Measurements from ENCODE around the gene OGFOD3. TPM values are rescaled to one million over a fixed set of nuclear protein-coding genes. Genes with fewer than 3 reads are reported as not detected.

OGFOD3 gene
- total RNA-seq, 2 experiments from 2014 or later: 22.0 to 25.0 TPM

DNA sequence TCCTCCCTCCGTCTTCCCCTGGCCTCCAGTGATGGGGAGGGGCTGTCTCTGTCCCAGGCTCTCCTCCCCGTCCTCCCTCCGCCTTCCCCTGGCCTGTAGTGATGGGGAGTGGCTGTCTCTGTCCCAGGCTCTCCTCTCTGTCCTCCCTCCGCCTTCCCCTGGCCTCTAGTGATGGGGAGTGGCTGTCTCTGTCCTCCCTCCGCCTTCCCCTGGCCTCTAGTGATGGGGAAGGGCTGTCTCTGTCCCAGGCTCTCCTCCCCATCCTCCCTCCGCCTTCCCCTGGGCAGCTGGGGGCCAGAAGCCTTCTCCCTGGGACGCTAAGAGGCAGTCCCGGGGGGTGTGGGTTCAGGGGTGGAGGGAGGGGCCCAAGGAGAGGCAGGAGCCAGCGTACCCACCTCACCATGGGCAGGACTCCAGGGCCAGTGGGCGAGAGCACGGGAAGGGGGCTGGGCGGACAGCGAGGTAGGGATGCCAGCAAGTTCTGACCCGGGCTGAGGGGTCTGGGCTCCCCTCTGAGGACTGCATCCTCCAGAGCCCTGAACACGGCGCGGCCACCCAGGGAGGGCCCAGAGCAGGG lies 32.0 kb downstream of the OGFOD3 start:
- intact Hi-C loops (cut with micrococcal nuclease): no loop called here
- Mint-ChIP-seq H3K4me3 (no peak overlapping the region), H3K27me3 (peaks cover 6% of the 10 kb centered on the region), H3K4me1 (ENCODE audit: low read depth) (peaks cover under 1% of the 10 kb centered on the region), H3K36me3 (ENCODE audit: low read depth) (no peaks in the 10 kb centered on the region), H3K27ac (no peak overlapping the region), H3K9me3 (no peaks in the 10 kb centered on the region)
- ATAC-seq (no peak), DNase-seq (no peak)
- TF ChIP-seq, protein P1, sequence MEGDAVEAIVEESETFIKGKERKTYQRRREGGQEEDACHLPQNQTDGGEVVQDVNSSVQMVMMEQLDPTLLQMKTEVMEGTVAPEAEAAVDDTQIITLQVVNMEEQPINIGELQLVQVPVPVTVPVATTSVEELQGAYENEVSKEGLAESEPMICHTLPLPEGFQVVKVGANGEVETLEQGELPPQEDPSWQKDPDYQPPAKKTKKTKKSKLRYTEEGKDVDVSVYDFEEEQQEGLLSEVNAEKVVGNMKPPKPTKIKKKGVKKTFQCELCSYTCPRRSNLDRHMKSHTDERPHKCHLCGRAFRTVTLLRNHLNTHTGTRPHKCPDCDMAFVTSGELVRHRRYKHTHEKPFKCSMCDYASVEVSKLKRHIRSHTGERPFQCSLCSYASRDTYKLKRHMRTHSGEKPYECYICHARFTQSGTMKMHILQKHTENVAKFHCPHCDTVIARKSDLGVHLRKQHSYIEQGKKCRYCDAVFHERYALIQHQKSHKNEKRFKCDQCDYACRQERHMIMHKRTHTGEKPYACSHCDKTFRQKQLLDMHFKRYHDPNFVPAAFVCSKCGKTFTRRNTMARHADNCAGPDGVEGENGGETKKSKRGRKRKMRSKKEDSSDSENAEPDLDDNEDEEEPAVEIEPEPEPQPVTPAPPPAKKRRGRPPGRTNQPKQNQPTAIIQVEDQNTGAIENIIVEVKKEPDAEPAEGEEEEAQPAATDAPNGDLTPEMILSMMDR (IDR thresholded peaks at IDR 0.05): no peak
- POLR2A ChIA-PET: no interaction called here
- CTCF ChIA-PET: no interaction called here

DNA sequence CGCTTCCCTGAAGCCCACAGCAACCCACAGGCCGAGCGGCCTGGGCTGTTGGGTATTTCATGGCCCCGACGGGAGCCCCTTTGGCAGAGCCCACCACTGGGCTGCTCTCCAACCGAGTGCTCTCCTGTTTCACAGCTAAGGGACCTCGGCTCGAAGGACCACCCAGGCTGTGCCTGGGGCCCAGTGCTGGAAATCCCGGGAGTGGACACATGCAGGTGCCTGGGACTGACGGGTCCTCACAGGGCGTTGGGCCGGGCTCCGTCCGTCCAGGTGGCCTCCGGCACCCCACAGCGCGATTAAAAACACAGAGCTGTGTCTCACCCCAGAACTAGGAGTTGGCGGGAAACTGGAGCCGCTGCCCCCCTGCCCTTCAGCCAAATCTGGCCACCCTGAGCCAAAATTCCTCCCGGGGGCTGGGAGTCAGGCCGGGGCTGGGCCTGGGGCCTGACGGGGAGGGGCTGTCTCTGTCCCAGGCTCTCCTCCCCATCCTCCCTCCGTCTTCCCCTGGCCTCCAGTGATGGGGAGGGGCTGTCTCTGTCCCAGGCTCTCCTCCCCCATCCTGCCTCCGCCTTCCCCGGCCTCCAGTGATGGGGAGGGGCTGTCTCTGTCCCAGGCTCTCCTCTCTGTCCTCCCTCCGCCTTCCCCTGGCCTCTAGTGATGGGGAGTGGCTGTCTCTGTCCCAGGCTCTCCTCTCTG lies 32.7 kb downstream of the OGFOD3 start:
- intact Hi-C loops (cut with micrococcal nuclease): no loop called here
- Mint-ChIP-seq H3K27me3 (peaks cover 9% of the 10 kb centered on the region), H3K27ac (no peak overlapping the region), H3K4me3 (no peak overlapping the region), H3K36me3 (ENCODE audit: low read depth) (no peaks in the 10 kb centered on the region), H3K9me3 (no peaks in the 10 kb centered on the region), H3K4me1 (ENCODE audit: low read depth) (peaks cover 3% of the 10 kb centered on the region)
- CTCF ChIA-PET: no interaction called here
- POLR2A ChIA-PET: interaction anchor here (0.6 kb wide), 1 partner anchor 186 kb away, joined by 3 read pairs; no protein-coding TSS in a partner anchor
- ATAC-seq (no peak), DNase-seq (no peak)
- TF ChIP-seq, protein P1 (IDR thresholded peaks at IDR 0.05): no peak

DNA sequence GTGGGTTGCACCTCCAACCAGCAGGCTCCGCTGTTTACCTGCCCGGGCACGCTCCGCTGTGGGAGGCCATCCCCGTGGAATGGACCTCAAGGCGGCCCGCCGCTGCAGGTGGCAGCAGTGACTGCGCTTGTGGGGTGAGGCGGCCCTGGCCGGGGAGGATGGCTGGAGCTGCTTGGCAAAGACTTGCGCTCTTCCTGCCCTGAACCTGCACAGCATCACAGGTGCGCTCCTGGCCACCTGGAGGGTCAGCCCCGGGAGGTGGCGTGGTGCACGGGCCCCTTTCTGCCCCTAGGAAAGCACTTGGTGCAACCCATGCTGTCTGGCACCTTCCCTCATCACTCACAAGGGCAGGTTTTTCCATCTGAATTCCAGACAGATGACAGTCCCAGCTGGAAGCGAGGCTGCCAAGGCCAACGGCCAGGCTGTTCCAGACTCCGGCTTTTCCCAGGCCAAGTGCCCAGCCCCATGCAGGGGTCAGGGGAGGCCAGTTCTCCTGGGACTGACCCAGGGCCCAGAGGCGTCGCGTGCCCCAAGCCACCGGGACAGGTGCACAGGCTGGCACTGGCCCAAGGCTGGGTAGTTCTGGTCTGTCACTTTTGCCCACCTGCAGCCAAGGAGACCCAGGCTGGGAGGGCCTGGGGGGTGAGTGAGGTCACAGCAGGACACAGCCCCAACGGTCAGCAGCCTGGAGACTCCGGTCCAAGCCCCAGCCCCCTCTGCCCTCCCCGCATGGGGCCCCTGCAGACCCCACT lies 33.5 kb downstream of the OGFOD3 start:
- no peak overlapping the region for H3K27ac Mint-ChIP-seq
- H3K4me1 Mint-ChIP-seq (ENCODE audit: low read depth): peaks cover 3% of the 10 kb centered on the region
- ChIA-PET POLR2A (interaction anchor here (0.6 to 1.4 kb wide), 3 partner anchors 14 to 185 kb away, joined by 3 to 6 read pairs (median 3); no protein-coding TSS in a partner anchor), CTCF (no interaction called here)
- intact Hi-C loops (cut with micrococcal nuclease): no loop called here
- peaks cover 12% of the 10 kb centered on the region for H3K27me3 Mint-ChIP-seq
- DNase-seq: no peak
- H3K9me3 Mint-ChIP-seq: no peaks in the 10 kb centered on the region
- H3K36me3 Mint-ChIP-seq (ENCODE audit: low read depth): no peaks in the 10 kb centered on the region
- TF ChIP-seq, protein P1 (IDR thresholded peaks at IDR 0.05): no peak
- ATAC-seq: no peak
- no peak overlapping the region for H3K4me3 Mint-ChIP-seq

DNA sequence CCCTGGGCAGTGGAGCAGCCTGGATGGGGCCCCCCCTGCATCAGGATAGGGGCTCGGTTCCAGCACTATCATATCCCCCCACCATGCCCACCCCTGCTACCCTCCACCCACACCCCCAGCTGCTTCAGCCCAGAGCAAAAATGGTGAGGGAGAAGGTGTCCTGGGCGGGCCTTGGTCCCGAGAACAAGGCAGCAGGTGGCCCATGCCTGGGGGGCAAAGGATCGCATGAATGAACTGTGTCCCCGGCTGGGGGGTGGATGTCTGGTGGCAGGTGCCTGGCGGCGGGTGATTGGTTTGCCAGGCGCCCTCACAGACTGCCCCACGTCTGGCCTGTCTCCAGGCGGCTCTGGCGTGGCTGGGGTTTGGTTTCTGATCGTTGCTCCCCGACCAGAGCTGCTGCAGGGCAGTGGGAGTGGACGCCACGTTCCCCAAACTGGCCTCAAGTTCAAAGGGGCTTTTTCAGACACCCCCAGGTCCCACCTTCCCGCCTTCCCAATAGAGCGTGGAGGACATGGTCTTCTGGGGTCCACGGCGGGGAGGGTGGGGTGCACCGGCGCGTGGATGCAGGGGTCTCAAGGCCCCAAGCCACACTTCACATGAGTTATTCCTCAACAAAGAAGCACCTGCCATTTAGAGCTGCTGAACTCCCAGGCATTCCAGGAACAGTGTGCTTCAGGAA lies 34.2 kb downstream of the OGFOD3 start:
- H3K4me1 Mint-ChIP-seq (ENCODE audit: low read depth): peaks cover 3% of the 10 kb centered on the region
- H3K27ac Mint-ChIP-seq: no peak overlapping the region
- CTCF ChIA-PET: no interaction called here
- H3K36me3 Mint-ChIP-seq (ENCODE audit: low read depth): no peaks in the 10 kb centered on the region
- TF ChIP-seq, protein P1 (IDR thresholded peaks at IDR 0.05): no peak
- H3K27me3 Mint-ChIP-seq: peaks cover 14% of the 10 kb centered on the region
- DNase-seq (no peak), ATAC-seq (no peak)
- no peaks in the 10 kb centered on the region for H3K9me3 Mint-ChIP-seq
- intact Hi-C loops (cut with micrococcal nuclease): no loop called here
- H3K4me3 Mint-ChIP-seq: no peak overlapping the region
- POLR2A ChIA-PET: interaction anchor here (1.0 to 1.4 kb wide), 2 partner anchors 14 to 154 kb away, joined by 3 to 6 read pairs; no protein-coding TSS in a partner anchor

All from activated CD8-positive, alpha-beta T cell treated with anti-CD3 and anti-CD28 coated beads for 36 hours (primary cell).